NB4 (cell line): Measurements from ENCODE around the gene PLA2G4B.

Source experiments
- CTCF ChIP-seq: IDR thresholded peaks from one replicate; pipeline ENCODE4 v1.5.1; 2012; ENCODE audit warnings: low read depth, low read length
- MAX ChIP-seq: IDR thresholded peaks from 2 replicates; pipeline ENCODE4 v1.6.1; 2011; ENCODE audit warnings: low read depth, low read length
- MYC ChIP-seq: IDR thresholded peaks from 2 replicates; pipeline ENCODE4 v1.6.1; 2011; ENCODE audit warnings: low read depth, low read length
- POLR2A ChIP-seq: IDR thresholded peaks from 2 replicates; pipeline ENCODE4 v1.6.1; 2011; ENCODE audit warnings: mild to moderate bottlenecking; ENCODE audit not compliant: insufficient read length; ENCODE audit errors: extremely low read depth

GRCh38 chr15:41866263-41866703, 27.6 kb downstream of the PLA2G4B start:
- TF ChIP-seq CTCF (no peak), MAX (no peak), POLR2A (no peak), MYC (no peak)
